Lower leg skin (tissue), 3 donors: ENCODE measurements around the gene CDHR3.

Source experiments
- POLR2A ChIP-seq, 2 donors: fragments of 450-650 bp; IDR thresholded peaks; one replicate each; pipeline ENCODE4 v1.6.1; 2016 to 2017; ENCODE audit warnings: antibody characterized with exemption in 2 of 2, mild to moderate bottlenecking in 1 of 2, moderate library complexity in 1 of 2
- TF ChIP-seq, protein P1 (sequence below), 3 donors: fragments of 450-650 bp; IDR thresholded peaks; one replicate each; pipeline ENCODE4 v1.5.1; 2016; ENCODE audit warnings: antibody characterized with exemption in 3 of 3, mild to moderate bottlenecking in 3 of 3, moderate library complexity in 2 of 3

DNA sequence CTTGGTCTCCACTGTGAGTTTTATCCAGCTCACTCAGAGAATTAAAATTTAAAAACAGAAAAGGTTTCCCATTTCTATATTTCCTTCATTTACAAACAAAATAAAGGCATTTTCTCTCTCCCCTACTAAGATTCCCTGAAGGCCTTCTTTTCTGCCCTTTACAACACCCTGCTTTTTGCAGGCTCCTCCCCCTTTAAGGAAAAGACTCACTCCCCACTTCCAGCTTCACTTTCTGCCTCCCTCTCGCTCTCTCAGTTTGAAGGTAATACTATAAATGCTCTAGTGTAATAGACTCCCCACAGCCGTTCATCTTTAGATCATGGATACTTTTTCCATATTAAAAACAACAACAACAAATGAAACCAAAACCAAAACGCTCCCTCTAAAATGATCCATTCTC, 53.3 kb downstream of the CDHR3 start:
- TF ChIP-seq, protein P1, sequence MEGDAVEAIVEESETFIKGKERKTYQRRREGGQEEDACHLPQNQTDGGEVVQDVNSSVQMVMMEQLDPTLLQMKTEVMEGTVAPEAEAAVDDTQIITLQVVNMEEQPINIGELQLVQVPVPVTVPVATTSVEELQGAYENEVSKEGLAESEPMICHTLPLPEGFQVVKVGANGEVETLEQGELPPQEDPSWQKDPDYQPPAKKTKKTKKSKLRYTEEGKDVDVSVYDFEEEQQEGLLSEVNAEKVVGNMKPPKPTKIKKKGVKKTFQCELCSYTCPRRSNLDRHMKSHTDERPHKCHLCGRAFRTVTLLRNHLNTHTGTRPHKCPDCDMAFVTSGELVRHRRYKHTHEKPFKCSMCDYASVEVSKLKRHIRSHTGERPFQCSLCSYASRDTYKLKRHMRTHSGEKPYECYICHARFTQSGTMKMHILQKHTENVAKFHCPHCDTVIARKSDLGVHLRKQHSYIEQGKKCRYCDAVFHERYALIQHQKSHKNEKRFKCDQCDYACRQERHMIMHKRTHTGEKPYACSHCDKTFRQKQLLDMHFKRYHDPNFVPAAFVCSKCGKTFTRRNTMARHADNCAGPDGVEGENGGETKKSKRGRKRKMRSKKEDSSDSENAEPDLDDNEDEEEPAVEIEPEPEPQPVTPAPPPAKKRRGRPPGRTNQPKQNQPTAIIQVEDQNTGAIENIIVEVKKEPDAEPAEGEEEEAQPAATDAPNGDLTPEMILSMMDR (IDR thresholded peaks at IDR 0.05), result no peak
- TF ChIP-seq POLR2A (IDR thresholded peaks at IDR 0.05), result no peak
